Activated CD4-positive, alpha-beta T cell treated with anti-CD3 and anti-CD28 coated beads for 48 hours (primary cell): ENCODE data around the gene RAB36.
"Not testable (repeated sequence)": the region's sequence is repeated elsewhere in the genome, so short reads cannot be mapped to it uniquely, and the experiment has no call there.

Source experiments
- DNase-seq: peaks from one replicate; pipeline ENCODE4 v3.0.0-alpha.2; 2020

The RAB36 gene

GRCh38 chr22:23122216-23122957, 22.9 kb upstream of the RAB36 start:
- DNase-seq, result no peak

- DNase-seq, result no peak
Observed at GRCh38 chr22:23122992-23123803, 22.1 kb upstream of the RAB36 start.

DNA sequence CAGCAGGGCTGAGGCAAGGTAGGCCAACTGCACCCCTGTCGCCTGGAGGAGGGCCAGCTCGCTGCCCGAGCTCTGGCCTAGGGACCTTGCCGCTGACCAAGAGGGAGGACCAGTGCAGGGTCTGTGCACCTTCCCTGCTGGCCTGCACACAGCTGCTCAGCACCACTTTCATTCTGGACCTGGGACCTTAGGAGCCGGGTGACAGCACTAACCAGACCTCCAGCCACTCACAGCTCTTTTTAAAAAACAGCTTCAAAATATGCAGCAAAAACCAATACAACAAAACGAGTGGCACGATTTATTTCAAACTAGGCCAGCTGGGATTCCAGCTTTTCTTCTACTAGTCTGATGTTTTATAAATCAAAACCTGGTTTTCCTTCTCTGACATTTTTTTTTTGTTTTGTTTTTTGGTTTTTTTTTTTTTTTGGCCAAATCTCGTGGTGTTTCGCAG, 21.4 kb upstream of the RAB36 start:
- DNase-seq, result no peak

DNA sequence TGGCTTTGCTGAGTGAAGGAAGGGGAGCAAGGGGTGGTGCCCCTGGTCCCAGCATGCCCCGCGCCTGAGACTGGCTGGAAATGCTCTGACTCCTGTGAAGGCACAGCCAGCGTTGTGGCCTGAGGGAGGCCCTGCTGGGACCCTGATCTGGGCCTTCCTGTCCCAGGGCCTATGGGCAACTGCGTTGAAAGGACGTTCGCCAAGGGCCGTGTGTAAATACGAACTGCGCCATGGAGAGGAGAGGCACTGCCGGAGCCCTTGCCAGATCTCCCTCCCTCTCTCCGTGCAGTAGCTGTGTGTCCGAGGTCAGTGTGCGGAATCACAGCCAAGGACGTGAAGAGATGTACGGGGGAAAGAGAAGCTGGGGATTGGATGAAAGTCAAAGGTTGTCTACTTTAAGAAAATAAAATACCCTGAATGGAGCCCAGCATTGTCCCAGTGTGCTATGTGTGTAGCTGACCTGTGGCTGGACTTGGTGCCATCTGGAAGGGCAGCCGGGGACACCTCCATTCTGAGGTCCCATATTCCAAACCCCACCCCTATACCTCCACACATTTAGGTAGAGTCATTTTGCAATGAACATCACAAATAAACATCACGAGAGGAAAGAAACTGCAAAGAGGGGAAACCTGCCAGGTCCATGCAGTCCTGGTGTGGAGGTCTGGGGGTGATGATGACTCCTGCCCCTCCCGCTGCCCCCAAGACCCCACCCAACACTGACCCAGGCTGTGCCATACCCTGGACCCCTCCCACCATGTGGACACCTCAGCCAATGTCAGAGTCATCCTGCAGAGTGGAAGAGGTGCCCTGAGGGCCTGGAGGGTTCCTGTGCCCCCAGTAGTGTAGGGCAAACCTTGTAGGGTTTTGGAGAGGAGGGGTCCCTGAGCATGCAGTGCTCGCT, 20.4 kb upstream of the RAB36 start:
- no peak for DNase-seq

DNA sequence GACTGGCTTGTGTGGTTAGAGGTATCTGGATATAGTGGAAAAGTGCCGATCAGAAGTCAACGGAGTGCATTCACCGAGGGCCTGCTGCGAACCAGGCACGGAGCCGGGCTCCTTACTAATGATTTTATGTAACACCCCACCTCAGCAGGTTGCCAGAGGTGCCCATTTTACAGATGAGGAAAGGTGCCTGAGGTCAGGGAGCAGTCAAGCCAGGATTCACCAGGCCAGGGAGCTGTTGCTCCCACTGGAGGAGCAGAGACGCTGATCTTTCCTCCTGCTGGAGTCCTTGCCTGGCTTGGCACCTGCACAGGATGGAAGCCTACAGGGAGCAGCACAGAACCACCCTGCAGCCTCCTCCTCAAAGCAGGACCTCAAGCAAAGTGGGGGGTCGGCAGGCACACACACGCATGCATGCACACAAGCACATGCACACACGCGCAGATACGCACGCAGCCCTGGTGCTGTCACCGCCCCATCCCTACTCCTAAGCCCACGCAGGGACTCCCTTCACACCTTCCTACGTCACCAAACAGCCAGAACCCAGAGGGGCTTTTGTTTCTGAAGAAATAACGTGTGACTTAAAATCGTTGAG, 19.7 kb upstream of the RAB36 start:
- DNase-seq, result no peak

- no peak for DNase-seq
Observed at GRCh38 chr22:23126165-23127054, 18.9 kb upstream of the RAB36 start.

GRCh38 chr22:23127055-23127756, 18.1 kb upstream of the RAB36 start:
- no peak for DNase-seq

DNA sequence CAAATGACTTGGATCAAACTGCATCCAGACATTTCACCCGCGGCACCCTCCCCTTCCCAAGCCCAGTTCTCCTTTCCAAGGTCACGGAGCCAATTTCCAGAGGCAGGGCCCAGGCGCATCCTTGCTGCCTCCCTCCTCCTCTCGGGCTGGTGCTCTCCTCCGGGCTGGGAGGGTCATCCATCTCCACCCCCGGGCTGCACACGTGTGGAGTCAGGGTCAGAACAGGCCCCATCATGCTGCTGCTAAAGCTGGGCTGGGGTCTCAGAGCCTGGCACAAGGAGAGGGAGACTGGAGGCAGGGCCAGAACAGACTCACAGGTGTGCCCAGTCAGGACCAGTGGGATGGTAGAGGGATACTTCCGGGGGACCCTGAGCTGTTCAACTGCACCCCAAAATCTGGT, 17.5 kb upstream of the RAB36 start:
- DNase-seq, result no peak

GRCh38 chr22:23128269-23129108, 16.8 kb upstream of the RAB36 start:
- DNase-seq, result peak; percentile 82

GRCh38 chr22:23129149-23129548, 16.1 kb upstream of the RAB36 start:
- DNase-seq, result no peak

DNA sequence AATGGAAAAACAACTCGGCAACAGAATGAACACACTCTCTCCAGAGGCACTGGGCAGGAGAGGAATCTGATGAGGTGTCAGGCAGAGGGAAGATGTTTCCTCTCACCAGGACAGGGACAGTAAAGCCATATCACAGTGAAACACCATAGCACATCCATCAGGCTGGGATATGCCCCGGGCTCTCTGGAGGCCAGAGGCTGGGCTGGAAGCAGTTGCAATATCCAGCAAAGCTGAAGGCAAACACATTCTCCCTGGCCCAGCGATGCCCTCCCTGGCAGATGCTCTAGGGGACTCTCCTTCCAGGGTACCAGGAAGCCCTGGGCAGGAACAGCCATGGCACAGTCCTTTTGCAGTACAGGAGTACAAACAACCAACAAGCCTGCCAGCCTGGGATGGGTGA, 14.6 kb upstream of the RAB36 start:
- DNase-seq, result no peak

GRCh38 chr22:23131931-23132330, 13.3 kb upstream of the RAB36 start:
- DNase-seq, result no peak

DNA sequence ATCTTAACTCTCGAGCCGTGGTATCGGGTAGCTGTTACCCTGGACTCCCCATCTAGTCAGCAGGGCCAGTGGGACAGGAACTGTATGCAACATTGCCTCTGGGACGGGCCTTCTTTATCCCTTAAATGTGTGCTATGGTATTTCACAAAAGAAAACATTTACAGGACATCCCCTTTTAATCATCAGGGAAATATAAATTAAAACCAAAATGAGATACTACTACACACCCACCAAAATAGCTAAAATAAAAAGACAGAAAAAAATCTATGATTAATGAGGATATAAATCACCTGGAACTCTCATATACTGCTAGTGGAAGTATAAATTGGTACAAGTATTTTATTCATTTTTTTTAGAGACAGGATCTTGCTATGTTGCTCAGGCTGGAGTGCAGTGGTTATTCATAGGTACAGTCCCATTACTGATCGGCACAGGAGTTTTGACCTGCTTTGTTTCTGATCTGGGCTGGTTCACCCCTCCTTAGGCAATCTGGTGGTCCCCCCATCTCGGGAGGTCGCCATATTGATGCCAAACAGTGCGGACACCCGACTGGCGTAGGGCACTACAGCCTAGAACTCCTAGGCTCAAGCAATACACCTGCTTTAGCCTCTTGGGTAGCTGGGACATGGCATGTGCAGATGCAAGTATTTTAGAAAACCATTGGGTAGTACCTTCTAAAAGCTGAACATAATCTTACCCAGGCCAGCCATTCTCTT, 12.7 kb upstream of the RAB36 start:
- no peak for DNase-seq

DNA sequence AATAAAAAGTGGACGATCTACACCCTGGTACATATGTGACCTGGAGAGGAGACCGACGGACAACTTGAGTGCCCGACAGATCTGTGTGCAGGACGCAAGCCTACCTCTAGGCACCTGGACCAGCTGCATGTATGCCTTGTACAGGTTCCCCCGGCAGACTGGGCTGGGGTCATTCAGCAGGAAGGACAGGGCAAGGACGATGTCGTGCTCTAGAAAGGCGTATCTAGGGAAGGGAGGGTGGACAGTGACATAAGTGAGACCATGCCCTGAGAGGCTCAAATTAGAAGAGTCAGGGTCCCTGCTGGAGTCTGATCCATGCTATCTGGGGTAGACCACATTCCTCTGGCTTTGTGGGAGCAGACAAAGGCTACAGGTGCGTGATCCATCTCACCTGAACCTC, 11.4 kb upstream of the RAB36 start:
- no peak for DNase-seq

DNA sequence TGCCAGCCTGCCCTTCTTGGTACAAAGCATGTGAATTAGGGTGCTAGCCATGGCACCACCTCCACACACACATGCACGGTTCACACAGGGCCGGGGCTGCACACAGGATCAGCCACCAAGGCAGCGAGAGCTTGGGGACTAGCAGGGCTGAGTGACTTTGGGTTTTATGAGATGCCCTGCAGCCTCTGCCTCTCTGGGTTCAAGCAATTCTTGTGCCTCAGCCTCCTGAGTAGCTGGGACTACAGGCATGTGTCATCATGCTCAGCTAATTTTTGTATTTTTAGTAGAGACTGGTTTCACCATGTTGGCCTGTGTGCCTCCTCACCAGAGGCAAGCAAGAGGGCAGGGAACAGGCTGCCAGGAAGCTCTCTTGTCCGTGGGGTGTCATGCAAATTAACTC, 8.3 kb upstream of the RAB36 start:
- not testable (repeated sequence) for DNase-seq

DNA sequence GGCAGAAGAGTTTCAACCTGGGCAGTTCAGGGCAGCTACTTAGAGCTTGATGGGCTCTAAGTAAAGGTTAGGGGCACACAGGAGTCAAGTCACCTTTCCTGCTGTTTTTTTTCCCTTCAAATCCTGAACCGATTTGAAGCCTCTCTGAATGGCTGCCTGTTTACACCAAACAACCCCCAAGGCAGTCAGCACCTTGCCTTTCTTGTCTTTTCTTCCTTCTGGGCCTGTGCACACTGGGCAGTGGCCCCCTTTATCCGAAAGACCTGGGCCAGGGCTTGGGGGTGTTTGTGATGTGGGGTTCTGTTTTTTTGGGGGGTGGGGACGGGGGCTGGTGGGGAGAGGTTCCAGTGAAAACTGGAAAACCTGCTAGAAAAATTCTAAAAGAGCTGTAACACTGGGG, 7.8 kb upstream of the RAB36 start:
- DNase-seq, result no peak

DNA sequence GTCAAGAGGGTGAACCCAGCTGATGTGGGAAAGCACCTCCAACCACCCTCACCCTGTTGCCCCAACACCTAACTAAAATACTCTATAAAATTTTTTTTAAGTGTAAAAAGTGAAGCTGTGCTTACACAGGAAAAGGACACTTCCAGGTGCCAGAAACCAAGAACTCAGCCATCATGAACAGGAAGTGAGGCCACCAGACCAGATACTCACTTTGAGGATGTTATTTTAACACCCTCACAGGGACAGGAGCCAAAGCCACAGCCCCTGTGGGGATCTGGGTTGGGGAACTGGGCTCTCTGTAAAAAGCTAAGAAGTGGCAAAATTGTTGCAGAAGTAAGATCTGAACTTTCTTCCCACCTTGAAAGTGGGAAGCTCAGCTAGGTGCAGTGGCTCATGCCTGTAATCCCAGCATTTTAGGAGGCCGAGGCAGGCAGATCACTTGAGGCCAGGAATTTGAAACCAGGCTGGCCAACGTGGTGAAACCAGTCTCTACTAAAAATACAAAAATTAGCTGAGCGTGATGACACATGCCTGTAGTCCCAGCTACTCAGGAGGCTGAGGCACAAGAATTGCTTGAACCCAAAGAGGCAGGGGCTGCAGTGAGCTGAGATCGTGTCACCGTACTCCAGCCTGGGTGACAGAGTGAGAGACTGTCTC, 7.2 kb upstream of the RAB36 start:
- DNase-seq, result peak; percentile 26

DNA sequence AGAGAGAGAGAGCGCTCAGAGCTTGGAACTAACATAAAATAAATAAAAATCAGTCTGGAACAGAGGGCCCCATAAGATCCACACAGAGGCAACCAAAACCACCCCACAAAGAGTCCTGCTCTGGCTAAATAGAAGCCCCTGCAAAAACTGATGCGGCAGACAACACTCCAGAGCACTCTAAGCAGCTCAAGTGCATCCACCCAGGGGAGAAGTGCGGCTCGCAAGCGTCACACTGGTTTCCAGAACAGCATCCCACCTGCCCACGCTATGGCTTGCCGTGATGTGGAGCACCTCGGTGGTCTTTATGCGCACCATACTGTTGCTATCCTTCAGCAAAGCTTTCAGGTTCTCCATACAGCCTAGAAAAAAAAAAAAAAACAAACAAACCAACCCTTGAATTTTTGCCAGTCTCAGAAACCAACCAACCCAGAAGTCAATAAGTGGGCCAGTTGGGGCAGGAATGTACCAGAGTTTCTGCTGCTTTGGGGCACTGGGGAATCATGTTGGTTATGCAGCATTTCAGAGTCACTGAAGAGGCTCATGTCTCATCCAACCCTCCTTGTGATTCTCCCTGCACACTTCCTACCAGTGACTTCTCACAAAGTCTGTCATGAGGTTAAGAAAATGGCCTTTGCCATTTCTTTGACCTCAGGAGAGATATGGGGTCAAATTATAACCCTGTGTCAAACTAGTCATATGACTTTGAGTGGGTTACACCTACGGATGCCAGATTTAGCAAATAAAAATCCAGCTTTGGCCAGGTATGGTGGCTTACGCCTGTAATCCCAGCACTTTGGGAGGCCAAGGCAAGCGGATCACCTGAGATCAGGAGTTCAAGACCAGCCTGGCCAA, 6.5 kb upstream of the RAB36 start:
- no peak for DNase-seq
